ENCODE data around the gene GPC3.

GPC3 gene

DNA sequence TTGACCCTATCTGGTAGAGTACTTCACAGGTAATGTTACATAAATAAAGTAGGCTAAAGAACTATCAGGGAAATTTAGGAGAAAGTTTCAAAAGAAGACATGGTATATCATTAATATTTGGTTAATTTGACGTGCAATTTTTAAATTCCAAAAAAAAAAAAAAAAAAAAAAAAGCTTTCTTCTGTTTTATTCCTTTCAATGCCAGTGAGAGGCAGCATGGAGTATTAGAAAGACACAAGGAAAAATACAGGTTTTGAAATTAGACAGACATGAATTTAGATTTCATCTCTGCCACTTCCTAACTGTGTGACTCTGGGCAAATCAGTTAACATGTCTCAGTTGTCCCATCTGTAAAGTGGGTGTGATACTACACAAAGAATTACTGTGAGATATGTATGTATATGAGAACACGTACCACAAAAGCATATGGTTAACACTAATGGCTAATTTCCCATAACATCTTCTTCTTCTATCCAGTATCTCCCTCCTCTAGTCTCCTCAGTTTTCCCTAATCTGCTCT, 132.5 kb downstream of the GPC3 start:
- no peak overlapping the region for H3K4me3 ChIP-seq (ENCODE audit: low read depth, low read length)

DNA sequence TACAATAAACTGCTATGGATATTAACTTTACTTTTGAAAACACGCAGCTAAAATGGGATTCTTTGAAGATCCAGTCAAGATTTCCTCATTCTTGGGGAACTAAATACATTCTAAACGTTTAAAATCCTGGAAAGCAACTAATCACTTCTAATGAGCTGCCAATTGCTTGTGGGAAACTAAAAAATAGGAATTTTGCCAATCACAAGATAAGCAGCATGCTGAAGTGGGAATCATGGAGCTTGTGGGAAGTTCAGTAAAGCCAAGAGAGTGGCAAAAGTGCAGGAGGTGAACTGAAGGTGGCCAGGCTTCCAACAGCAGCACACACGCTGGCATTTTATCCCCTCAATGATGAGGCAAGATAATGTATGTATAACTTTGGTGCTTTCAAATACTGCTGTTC, 133.0 kb downstream of the GPC3 start:
- H3K4me3 ChIP-seq (ENCODE audit: low read depth, low read length): no peak overlapping the region

GRCh38 chrX:133850399-133850798, 135.0 kb downstream of the GPC3 start:
- H3K4me3 ChIP-seq (ENCODE audit: low read depth, low read length): no peak overlapping the region

- H3K4me3 ChIP-seq (ENCODE audit: low read depth, low read length): no peak overlapping the region
Observed at GRCh38 chrX:133849676-133850075, 135.7 kb downstream of the GPC3 start.

DNA sequence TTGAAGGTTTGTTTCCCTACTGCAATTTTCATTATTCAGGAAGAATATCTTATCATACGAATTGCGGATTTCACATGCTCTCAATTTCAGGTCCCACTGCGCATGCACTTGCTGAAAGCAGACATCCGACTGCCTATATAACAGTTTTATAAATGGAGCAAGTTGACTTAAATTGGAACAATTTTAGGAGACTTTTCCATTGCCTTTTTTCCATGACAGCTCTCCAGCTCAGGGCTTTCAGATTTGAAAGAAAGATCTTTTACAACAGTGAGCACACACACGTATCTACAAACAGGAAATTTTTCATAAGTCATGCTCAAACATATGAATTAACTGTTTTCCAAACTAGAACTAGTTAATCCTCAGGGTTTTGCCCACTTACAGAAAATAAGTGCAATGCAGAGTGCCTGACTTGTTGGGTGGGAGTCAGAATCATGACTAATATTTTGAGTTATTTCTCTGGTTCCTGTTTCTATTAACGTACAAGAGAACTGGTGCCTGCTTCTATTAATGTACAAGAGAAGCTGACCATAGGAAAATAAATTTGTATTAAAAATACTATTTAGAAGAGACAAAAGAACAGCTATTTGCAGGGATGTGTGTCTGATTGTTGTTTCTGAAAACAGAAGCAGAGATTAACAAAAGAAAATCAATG, 137.9 kb downstream of the GPC3 start:
- H3K4me3 ChIP-seq (ENCODE audit: low read depth, low read length): no peak overlapping the region

DNA sequence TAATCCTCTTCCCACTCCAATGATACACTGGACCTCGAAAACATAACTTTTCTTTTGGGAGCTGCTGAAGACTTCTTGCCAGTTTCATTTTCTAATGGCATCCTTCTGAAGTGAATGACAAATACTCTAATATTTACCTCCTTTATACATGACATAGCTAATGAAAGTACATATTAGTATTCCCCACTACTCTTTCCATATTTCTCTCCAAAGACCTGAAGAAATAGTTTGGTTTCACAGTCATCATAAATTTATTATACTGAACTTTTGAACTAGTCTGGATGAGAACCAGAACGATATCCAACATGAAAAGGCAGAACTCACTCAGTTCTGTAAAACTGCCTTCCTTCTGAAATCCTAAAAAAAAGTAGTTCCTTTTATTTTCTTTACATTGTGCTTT, 139.1 kb downstream of the GPC3 start:
- H3K4me3 ChIP-seq (ENCODE audit: low read depth, low read length): no peak overlapping the region

DNA sequence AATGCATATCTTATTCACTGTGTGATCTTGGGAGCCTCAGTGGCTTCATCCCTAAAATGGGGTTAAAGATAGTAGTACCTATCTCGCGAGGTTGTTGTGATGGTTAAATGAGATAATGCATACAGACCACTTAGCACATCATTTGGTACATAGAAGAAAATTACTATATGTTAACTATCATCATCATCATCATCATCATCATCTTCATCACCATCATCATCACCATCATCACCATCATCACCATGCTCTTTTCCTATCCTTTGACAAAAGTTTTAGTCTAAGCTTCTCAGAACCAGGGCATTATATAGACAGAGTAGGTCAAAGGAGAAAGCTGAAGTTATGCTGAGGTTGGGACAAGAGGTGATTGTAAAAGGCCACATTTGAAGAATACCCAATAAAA, 145.0 kb downstream of the GPC3 start:
- H3K4me3 ChIP-seq (ENCODE audit: low read depth, low read length): no peak overlapping the region

DNA sequence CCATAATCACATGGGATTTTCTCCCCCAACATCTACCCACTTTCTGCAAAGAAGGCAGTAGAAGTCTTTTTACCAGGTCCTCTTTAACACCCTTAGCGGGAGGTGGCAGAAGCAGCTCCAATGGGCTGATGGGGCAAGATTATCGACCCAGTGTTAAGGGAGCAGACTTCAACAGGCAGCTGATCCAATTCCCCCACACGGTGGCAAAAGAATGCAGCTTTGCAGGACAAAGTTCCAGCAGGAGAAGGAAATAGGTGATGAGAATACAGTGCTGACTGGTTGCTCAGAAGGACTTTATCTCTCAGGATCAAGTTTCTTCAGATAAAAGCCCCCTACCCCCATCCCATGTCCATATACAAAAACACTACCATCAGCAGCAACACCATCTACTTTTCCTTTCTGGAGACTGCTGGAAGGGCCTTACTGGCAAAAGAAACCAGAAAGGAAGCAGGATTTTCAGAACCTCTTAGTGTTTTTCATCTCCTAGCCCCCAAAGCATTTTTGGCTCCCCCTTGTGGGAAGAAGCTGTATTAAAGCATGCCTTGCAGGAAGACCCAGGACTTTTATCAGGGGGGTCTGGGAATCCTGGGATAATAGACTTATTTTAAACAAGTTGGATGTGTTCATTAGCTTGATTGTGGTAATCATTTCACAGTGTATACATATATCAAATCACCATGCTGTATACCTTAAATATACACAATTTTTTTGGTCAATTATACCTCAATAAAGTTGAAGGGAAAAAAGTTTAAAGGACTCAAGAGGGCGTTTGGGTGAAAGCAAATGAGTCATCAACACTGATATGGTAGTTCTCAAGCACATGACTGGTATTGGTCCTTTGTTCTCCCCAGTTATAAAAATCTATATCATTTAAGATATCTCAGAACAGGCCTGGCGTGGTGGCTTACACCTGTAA, 146.4 kb downstream of the GPC3 start:
- H3K4me3 ChIP-seq (ENCODE audit: low read depth, low read length): no peak overlapping the region

- no peak overlapping the region for H3K4me3 ChIP-seq (ENCODE audit: low read depth, low read length)
Observed at GRCh38 chrX:133837091-133837490, 148.3 kb downstream of the GPC3 start.

- H3K4me3 ChIP-seq (ENCODE audit: low read depth, low read length): no peak overlapping the region
Observed at GRCh38 chrX:133836561-133836960, 148.8 kb downstream of the GPC3 start.

- no peak overlapping the region for H3K4me3 ChIP-seq (ENCODE audit: low read depth, low read length)
Observed at GRCh38 chrX:133834771-133835170, 150.6 kb downstream of the GPC3 start.

DNA sequence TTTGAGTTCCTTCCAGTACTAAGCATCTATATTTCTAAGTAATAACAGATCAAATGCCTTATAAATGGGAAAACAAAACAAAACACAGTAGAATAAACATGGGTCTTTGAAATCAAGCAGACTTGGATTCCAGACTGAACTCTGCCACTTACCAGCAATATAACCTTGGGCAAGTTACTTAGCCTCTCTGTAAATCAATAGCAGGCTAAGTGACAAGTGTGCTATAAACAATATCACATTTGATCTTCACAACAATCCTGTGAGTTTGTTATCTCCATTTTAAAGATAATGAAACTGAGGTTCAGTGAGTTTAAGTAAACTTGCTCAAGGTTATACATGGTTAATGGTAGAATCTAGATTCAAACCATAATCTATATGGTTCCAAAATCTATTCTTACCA, 165.8 kb downstream of the GPC3 start:
- no peak overlapping the region for H3K4me3 ChIP-seq (ENCODE audit: low read depth, low read length)

DNA sequence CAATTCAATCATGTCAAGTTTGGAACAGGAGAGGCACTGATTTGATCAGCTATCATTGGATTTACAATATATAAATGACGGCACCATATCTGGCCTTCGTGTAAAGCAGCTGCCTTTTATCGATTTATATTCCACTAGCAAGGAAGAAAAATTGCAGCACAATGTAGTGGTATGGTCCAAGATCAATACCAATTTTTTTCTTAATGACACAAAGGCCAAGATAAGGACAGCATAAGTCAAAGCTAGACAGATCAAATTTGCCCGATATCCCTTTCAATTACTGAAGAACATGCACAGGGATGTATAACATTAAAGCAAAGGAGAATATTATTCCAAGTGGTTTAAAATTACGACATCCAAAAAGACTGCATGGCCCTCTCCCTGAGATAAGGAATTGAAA, 167.4 kb downstream of the GPC3 start:
- no peak overlapping the region for H3K4me3 ChIP-seq (ENCODE audit: low read depth, low read length)

DNA sequence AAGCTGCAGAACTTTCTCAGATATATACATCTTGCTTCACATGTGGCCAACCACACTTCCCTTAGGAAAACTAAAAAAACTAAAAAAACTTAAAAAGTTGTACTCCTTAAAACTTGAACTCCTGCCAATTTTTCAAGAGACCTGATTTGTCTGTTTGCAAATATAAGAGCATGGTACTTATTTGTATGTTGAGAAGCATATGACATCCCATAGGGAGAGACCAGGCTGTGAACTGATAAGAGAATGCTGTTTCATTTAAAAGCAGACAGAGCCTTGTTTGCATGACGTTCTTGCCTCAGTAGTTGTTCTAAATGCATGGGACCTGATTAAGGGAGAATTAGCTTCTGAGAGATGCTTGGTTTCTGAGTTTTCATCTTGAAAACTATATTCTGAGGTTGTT, 169.9 kb downstream of the GPC3 start:
- H3K4me3 ChIP-seq (ENCODE audit: low read depth, low read length): no peak overlapping the region

DNA sequence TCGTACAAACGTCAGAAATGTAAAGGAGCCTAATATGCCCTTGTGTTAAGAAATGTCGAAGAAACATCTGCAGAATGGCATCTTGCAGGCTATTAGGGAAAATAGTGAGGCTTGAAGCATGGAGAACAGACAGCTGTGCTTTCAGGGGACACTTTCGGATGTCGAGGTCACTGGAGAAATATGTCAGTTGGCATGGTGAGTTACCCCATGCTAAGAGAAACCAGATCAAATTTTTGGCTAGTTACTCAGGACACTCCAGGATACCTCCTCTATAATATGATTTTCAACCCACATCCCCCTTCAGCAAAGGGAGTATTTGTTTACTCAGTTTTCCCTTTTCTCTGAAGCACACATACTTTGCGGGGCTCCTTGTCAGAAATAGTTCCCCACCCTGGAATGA, 171.4 kb downstream of the GPC3 start:
- no peak overlapping the region for H3K4me3 ChIP-seq (ENCODE audit: low read depth, low read length)

GRCh38 chrX:133812402-133812801, 173.0 kb downstream of the GPC3 start:
- H3K4me3 ChIP-seq (ENCODE audit: low read depth, low read length): no peak overlapping the region

- no peak overlapping the region for H3K4me3 ChIP-seq (ENCODE audit: low read depth, low read length)
Observed at GRCh38 chrX:133810925-133811324, 174.5 kb downstream of the GPC3 start.

DNA sequence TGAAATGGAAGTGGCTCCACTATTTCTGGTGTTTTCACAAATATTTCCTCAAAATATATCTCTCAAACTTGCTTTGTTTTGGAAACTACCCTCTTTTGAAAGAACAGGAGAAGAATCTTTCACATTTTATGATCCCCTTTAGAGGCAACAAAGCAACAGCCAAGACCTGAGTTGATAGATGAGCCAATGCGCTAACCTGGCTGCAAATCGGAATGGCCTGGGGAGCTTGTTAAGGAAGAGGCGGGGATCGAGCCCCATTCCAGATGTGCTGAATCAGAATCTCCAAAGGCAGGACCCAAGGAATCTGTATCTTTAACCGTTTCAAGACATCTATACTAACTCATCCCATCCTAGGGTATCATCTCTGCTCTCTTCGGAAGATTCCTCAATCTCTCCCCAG, 181.3 kb downstream of the GPC3 start:
- no peak overlapping the region for H3K4me3 ChIP-seq (ENCODE audit: low read depth, low read length)

DNA sequence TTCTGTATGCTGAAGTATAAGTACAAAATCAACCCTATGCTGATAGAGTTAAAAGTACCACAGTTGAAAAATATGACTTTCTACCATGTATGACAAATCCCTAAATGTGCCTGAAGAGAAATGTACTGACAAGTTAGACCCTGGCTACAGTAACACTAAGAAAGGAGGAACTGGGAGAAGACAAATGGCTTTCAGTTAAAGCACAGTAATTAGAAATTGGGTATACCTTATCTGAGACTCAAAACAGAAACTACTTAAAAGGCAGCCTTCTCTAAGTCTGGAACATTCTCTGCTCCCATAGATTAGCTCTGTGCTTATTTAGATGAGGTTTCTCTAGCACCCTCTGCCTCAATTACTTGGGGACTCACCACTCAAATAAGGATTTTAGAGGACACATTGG, 189.1 kb downstream of the GPC3 start:
- H3K4me3 ChIP-seq (ENCODE audit: low read depth, low read length): no peak overlapping the region

DNA sequence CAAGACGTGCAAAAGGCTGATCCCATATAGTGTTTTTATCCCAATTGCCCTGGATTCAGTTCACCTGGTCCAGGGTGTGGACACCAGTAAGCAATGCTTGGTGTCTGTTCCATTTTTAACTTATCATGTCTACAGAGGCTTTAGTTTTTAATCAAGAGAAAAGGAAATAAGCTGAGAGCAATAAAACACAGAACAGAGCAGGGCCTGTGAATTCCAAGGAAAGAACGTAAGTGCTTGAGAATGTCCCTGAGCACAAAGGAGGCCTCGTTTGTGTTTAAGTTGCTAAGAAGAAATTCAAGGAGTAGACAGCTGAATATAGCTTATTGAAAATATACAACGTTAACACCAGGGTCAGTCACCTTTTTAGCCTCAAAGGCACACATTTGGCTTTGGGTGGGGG, 191.3 kb downstream of the GPC3 start:
- no peak overlapping the region for H3K4me3 ChIP-seq (ENCODE audit: low read depth, low read length)

GRCh38 chrX:133793626-133794025, 191.8 kb downstream of the GPC3 start:
- no peak overlapping the region for H3K4me3 ChIP-seq (ENCODE audit: low read depth, low read length)
